Measurements from ENCODE around the gene RAB9B.
"Not testable (repeated sequence)": the region's sequence is repeated elsewhere in the genome, so short reads cannot be mapped to it uniquely, and the experiment has no call there.

The RAB9B gene

GRCh38 chrX:103831803-103832544 lies at the start of gene RAB9B:
Gene RAB9B (minus strand): TSS chrX:103832257. CDS start chrX:103825784, 6,473 bp downstream.
- DNase-seq = peak; percentile 50 to 64

DNA sequence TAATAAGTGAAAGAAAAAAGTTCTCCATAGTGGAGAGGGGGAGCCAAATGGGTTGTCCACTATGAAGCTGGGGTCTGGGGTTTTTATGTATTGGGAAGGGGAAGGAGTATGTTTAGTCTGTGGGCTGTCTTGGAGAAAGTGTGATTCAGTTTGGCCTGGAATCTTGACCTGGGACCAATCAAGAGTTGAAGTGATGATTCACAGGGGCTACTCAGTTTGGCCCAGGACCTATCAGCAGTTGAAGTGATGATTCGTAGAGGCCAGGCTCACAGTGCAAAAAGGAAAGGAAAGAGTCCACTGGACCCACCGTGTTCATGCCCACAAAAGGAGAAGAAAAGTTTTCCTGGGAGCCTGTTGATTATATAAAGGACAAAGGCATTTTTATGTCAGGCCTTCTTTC lies 47.3 kb upstream of the RAB9B start:
- no peak for DNase-seq

GRCh38 chrX:103878466-103879122 lies 46.5 kb upstream of the RAB9B start:
- no peak for DNase-seq

DNA sequence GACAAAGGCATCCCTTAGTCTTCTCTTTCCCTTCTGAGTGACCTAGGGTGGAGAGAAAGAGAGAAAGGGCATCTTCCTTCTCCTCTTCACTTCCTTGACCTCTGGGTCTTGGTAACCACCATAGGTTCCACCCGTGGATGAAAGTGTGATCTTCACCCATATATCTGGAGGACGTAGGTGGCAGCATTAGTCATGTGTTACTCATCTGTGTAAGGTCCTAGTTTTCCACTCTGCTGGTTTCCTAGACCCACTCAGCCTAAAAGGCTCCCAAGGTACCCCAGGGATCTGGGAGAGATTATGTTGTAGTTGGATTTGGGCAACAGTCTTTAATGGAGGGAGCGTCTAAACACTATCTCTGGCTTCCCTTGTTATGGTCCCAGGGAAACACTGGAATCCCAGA lies 45.5 kb upstream of the RAB9B start:
- no peak for DNase-seq

GRCh38 chrX:103864886-103865534 lies 33.0 kb upstream of the RAB9B start:
- no peak for DNase-seq

GRCh38 chrX:103864149-103864548 lies 32.1 kb upstream of the RAB9B start:
- DNase-seq = no peak

DNA sequence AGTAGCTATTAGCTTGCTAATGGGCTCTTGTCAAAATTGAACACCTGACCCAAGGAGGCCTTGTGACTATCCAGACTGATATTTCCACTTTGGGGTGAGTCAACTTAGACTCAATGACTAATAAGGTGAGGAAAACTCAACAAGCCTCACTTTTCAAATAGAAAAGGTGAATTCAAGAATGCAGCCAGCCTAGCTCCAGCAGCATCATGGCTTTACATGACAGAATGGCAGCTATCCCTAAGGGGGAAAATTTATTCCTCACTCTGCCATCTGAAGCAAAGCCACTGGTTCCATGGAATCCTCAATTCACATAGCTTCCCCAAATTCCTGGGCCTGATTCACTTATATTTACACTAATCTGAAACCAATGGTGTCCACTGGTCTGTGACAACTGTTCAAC lies 29.1 kb upstream of the RAB9B start:
- no peak for DNase-seq

DNA sequence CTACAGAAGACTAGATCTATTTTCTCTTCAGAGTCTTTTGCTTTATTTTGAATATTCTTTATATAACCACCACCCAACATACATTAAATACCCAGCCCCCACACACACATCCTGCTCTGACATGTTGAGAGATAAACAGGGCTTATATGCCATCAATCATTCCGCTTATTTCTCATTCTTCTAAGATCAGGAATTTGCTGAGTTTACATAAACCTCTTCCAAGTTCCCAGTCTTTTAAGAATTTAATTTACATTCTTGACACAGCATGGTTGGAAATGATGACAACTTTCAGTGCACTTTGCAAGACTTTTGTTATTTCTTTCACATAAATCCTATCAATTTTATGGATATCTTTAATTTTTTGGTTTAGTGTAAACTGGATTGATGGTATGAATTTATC lies 17.5 kb upstream of the RAB9B start:
- no peak for DNase-seq

GRCh38 chrX:103847174-103847870 lies 15.3 kb upstream of the RAB9B start:
- DNase-seq = no peak

DNA sequence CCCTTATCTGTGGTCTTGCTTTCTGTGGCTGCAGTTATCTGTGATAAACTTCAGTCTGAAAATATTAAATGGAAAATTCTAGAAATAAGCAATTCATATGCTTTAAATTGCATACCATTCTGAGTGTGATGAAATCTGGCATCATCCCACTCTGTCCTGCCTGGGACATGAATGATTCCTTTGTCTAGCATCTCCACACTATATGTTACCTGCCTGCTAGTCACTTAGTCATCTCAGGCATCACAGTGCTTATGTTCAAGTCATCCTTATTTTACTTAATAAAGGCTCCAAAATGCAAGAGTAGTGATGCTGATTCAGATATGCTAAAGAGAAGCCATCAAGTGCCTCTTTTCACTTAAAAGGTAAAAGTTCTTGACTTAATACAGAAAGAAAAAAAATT lies 14.3 kb upstream of the RAB9B start:
- DNase-seq = no peak

GRCh38 chrX:103845165-103845653 lies 13.2 kb upstream of the RAB9B start:
- peak; percentile 22 to 23 for DNase-seq

GRCh38 chrX:103839404-103839803 lies 7.3 kb upstream of the RAB9B start:
- DNase-seq = no peak

GRCh38 chrX:103831342-103831802 lies 685 bp downstream of the RAB9B start:
- DNase-seq = no peak

- no peak for DNase-seq
Observed at GRCh38 chrX:103830848-103831247, 1.2 kb downstream of the RAB9B start.

- DNase-seq = no peak
Observed at GRCh38 chrX:103828529-103828928, 3.5 kb downstream of the RAB9B start.

- no peak for DNase-seq
Observed at GRCh38 chrX:103825881-103826280, 6.2 kb downstream of the RAB9B start.

DNA sequence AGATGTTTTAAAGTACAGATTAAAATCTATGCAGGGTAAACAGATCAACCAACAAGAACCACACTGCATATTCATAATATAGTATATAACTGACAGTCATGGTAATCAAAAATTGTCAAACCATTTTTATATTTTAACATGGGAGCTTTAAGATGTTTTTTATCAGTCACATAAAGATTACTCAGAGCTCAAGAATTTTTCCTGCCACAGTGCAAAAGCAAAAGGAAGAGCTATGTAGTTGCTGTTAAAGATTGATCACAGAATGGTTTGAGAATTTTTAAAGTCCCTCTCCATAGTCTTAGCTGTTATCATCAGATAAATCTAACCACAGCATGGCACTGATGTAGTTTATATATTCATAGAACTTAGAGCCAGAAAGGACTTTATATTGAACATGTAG lies 8.5 kb downstream of the RAB9B start:
- DNase-seq = no peak

- not testable (repeated sequence) for DNase-seq
Observed at GRCh38 chrX:103820802-103821201, 11.3 kb downstream of the RAB9B start.

- no peak for DNase-seq
Observed at GRCh38 chrX:103818842-103819619, 13.0 kb downstream of the RAB9B start.

GRCh38 chrX:103817502-103817901 lies 14.6 kb downstream of the RAB9B start:
- DNase-seq = no peak

DNA sequence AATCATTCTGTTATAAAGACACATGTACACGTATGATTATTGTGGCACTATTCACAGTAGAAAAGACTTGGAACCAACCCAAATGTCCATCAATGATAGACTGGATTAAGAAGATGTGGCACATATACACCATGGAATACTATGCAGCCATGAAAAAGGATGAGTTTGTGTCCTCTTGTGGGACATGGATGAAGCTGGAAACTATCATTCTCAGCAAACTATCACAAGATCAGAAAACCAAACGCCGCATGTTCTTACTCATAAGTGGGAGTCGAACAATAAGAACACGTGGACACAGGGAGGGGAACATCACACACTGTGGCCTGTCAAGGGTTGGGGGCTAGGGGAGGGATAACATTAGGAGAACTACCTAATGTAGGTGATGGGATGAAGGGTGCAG lies 15.0 kb downstream of the RAB9B start:
- not testable (repeated sequence) for DNase-seq

- no peak for DNase-seq
Observed at GRCh38 chrX:103811858-103812257, 20.2 kb downstream of the RAB9B start.
